ENCODE measurements around the gene CARD8. TPM values are rescaled to one million over a fixed set of nuclear protein-coding genes. Genes with fewer than 3 reads are reported as not detected.

CARD8 gene
- total and polyA plus RNA-seq, 7 experiments from 2014 or later, result 73.6 to 301 (median 165) TPM

DNA sequence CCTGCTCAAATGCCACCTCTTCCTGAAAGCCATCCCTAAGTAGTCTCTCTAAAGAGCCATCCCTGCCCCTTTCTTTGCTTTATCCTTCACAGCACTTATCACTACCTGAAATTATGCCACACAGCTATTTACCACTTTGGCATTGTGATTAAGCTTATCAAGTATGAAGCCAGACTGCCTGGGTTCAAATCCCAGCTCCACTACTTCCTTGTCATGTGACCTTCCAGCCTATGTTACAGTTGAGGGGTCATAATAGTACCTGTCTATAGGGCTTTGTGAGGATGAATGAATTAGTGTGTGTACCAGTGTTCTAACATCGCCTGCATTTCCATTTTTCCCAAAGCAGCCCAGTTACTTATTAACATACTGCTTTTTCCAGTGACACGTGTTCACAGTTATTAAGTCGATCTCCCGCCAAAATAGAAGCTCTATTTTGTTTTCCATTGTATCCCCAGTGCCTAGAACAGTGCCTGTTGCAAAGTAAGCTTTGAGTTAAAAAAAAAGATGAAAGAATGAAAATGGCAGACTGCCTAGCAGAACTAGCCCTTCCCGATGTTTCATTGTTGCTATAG, 52.4 kb downstream of the CARD8 start:
- H3K9me3 Mint-ChIP-seq, result peaks cover 0 to 1% (median 0%) of the 10 kb centered on the region in 11 donors
- peaks cover 4 to 32% (median 16%) of the 10 kb centered on the region in 7 donors for H3K4me1 Mint-ChIP-seq
- H3K27ac Mint-ChIP-seq, result peak overlapping the region in 1 of 9 donors; percentile 22
- peak overlapping the region; percentile 81 for H3K27ac ChIP-seq (ENCODE audit: low read depth, low read length)
- H3K27me3 Mint-ChIP-seq, result no peaks in the 10 kb centered on the region
- intact Hi-C loops (cut with micrococcal nuclease), result loop anchor here (1.0 to 5.0 kb wide), 3 partner anchors 33 to 119 kb away; partner anchors contain the start of genes LIG1 (in 2 of the 2) and ZSWIM9 (in 2 of the 2)
- ChIA-PET POLR2A (interaction anchor here (0.5 to 3.6 kb wide), 28 partner anchors 8 to 1308 kb away, joined by 3 to 21 read pairs (median 4); partner anchors contain the start of genes CARD8, DHDH, KDELR1 and LIG1), CTCF (interaction anchor here (0.6 to 2.8 kb wide), 10 partner anchors 9 to 1377 kb away, joined by 3 to 17 read pairs (median 4); partner anchors contain the start of gene NOSIP)
- peaks cover 8 to 19% of the 10 kb centered on the region in 2 donors for H3K4me1 ChIP-seq (ENCODE audit: control insufficient read depth in 2 of 2, insufficient read depth in 2 of 2, low read length in 2 of 2)
- ATAC-seq, result no peak
- peaks cover 0 to 10% (median 0%) of the 10 kb centered on the region in 5 donors for H3K36me3 Mint-ChIP-seq
- H3K36me3 ChIP-seq (ENCODE audit: control insufficient read depth in 2 of 3, insufficient read depth in 3 of 3, low read length in 3 of 3), result no peaks in the 10 kb centered on the region
- H3K4me3 Mint-ChIP-seq, result no peak overlapping the region
- no peak for DNase-seq
- H3K9me3 ChIP-seq (ENCODE audit: control insufficient read depth in 2 of 3, low read length in 3 of 3), result no peaks in the 10 kb centered on the region
- peak overlapping the region; percentile 73 for H3K4me3 ChIP-seq (ENCODE audit: low read length)
- no peaks in the 10 kb centered on the region for H3K27me3 ChIP-seq (ENCODE audit: control insufficient read depth in 2 of 2, insufficient read depth in 2 of 2, low read length in 2 of 2)

DNA sequence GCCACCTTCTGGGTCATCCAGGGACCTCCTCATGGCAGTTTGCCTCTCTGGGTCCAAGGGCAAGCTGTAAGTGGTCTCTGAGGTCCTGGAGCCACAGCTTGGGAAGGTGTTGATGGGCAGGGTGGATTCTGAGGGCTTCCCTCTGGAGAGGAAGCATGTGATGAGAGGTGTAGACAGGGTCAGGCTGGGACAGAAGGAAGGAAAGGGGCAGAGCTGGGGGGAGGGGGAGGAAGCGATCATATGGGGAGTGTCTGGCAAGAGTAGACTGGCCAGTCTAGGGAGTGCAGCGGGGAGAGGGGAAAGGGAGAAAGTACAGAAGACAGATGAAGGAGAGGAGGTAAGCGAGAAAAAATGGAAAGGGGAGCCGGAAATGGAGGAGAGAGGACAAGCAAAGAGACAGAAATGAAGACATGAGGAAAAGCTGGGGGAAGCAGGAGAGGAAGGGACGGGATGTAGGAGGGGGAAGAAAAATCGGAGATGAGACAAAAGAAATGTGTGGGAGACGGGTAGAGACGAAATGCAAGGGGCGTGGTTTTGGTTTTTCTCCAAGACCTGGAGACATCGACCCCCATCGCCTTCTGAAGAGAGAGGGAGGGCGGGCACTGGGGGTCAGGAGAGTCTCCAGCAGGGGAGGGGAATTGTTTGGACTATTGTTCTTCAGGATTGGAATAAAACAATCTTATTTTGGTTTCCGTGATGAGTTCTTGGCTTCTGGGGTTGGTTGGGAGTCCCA, 58.6 kb downstream of the CARD8 start:
- Mint-ChIP-seq H3K9me3 (peaks cover 0 to 1% (median 0%) of the 10 kb centered on the region in 11 donors), H3K4me3 (peak overlapping the region in 1 of 10 donors; percentile 40), H3K36me3 (peaks cover 0 to 4% (median 2%) of the 10 kb centered on the region in 5 donors), H3K27ac (peak overlapping the region in 1 of 9 donors; percentile 61), H3K4me1 (peaks cover 3 to 16% (median 8%) of the 10 kb centered on the region in 7 donors), H3K27me3 (no peaks in the 10 kb centered on the region)
- no peaks in the 10 kb centered on the region for H3K4me1 ChIP-seq (ENCODE audit: control insufficient read depth in 2 of 2, insufficient read depth in 2 of 2, low read length in 2 of 2)
- no peaks in the 10 kb centered on the region for H3K9me3 ChIP-seq (ENCODE audit: control insufficient read depth in 2 of 3, low read length in 3 of 3)
- CTCF ChIA-PET, result interaction anchor here (0.6 to 1.0 kb wide), 3 partner anchors 14 to 153 kb away, joined by 3 to 4 read pairs (median 3); no protein-coding TSS in a partner anchor
- DNase-seq, result no peak
- no peaks in the 10 kb centered on the region for H3K27me3 ChIP-seq (ENCODE audit: control insufficient read depth in 2 of 2, insufficient read depth in 2 of 2, low read length in 2 of 2)
- POLR2A ChIA-PET, result no interaction called here
- no peaks in the 10 kb centered on the region for H3K36me3 ChIP-seq (ENCODE audit: control insufficient read depth in 2 of 3, insufficient read depth in 3 of 3, low read length in 3 of 3)
- ATAC-seq, result no peak
- intact Hi-C loops (cut with micrococcal nuclease), result no loop called here
- H3K4me3 ChIP-seq (ENCODE audit: low read length), result no peak overlapping the region
- H3K27ac ChIP-seq (ENCODE audit: low read depth, low read length), result no peak overlapping the region

DNA sequence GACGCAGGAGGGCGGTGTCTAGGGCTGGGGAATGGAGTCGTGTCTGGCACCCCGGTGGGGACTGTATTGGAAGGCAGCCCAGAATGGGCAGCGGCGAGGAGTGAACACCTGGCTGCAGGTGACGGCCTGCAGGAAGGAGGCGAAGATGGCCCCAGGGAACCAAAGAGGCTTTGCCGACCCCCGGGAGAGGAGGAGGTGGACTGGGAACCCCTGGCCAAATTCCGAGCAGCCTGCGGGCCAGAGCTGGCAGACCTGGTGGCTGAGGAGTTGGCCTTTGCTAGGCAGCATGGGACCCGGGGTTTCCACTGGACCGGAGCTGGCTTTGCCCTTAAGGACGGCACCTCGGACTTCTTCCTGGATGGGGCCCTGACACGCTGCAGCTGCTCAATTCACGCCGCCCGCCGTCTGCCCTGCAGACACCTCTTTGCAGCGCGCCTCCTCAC, 59.4 kb downstream of the CARD8 start:
- Mint-ChIP-seq H3K27ac (peak overlapping the region in 1 of 9 donors; percentile 17), H3K4me1 (peaks cover 0 to 16% (median 8%) of the 10 kb centered on the region in 7 donors), H3K9me3 (peaks cover 0 to 1% (median 0%) of the 10 kb centered on the region in 11 donors), H3K4me3 (peak overlapping the region in 1 of 10 donors; percentile 40), H3K36me3 (peaks cover 0 to 7% (median 4%) of the 10 kb centered on the region in 5 donors), H3K27me3 (no peaks in the 10 kb centered on the region)
- no peaks in the 10 kb centered on the region for H3K9me3 ChIP-seq (ENCODE audit: control insufficient read depth in 2 of 3, low read length in 3 of 3)
- no peak for DNase-seq
- no peak overlapping the region for H3K4me3 ChIP-seq (ENCODE audit: low read length)
- H3K4me1 ChIP-seq (ENCODE audit: control insufficient read depth in 2 of 2, insufficient read depth in 2 of 2, low read length in 2 of 2), result no peaks in the 10 kb centered on the region
- POLR2A ChIA-PET, result interaction anchor here (1.1 kb wide), 1 partner anchor 8 kb away, joined by 3 read pairs; no protein-coding TSS in a partner anchor
- no peaks in the 10 kb centered on the region for H3K27me3 ChIP-seq (ENCODE audit: control insufficient read depth in 2 of 2, insufficient read depth in 2 of 2, low read length in 2 of 2)
- intact Hi-C loops (cut with micrococcal nuclease), result no loop called here
- no peak for ATAC-seq
- H3K27ac ChIP-seq (ENCODE audit: low read depth, low read length), result no peak overlapping the region
- CTCF ChIA-PET, result no interaction called here
- H3K36me3 ChIP-seq (ENCODE audit: control insufficient read depth in 2 of 3, insufficient read depth in 3 of 3, low read length in 3 of 3), result no peaks in the 10 kb centered on the region

DNA sequence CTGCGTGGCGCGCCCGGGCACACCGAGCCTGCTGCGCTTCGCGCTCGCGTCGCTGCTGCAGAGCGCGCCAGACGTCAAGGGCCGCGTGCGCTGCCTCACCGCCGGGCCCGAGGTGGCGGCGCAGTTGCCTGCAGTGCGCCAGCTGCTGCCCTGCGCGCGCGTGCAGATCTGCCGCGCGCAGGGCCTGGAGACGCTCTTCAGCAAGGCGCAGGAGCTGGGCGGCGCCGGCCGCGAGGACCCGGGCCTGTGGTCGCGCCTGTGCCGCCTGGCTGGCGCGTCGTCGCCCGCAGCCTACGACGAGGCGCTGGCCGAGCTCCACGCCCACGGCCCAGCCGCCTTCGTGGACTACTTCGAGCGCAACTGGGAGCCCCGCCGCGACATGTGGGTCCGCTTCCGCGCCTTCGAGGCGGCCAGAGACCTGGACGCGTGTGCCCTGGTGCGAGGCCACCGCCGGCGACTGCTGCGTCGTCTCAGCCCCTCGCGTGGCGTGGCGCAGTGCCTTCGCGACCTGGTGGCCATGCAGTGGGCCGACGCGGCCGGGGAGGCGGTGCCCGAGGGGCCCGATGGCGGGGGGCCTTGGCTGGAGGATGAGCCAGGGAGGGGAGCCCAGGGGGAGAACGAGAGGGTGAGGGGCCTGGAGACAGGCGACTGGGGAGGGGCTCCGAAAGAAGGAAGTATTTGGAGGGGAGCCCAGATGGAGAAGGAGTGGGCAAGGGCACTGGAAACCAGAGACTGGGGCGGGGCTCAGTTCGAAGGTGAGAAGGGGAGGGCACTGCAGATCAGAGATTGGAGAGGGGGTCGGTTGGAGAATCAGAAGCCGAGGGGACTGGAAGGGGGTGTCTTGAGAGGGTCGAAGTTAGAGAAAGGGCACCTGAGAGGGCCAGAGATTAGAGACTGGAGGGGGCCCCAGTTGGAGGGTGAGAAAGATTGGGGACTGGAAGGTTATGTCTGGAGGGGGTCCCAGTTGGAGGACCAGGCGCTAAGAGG, 60.6 kb downstream of the CARD8 start:
- peaks cover 0 to 18% (median 8%) of the 10 kb centered on the region in 7 donors for H3K4me1 Mint-ChIP-seq
- CTCF ChIA-PET, result interaction anchor here (0.6 to 1.5 kb wide), 3 partner anchors 9 to 229 kb away, joined by 3 to 11 read pairs (median 3); partner anchors contain the start of gene ZSWIM9
- Histone ChIP-seq H3K4me1 (ENCODE audit: control insufficient read depth in 2 of 2, insufficient read depth in 2 of 2, low read length in 2 of 2) (no peaks in the 10 kb centered on the region), H3K27ac (ENCODE audit: low read depth, low read length) (no peak overlapping the region), H3K9me3 (ENCODE audit: control insufficient read depth in 2 of 3, low read length in 3 of 3) (no peaks in the 10 kb centered on the region), H3K36me3 (ENCODE audit: control insufficient read depth in 2 of 3, insufficient read depth in 3 of 3, low read length in 3 of 3) (no peaks in the 10 kb centered on the region), H3K27me3 (ENCODE audit: control insufficient read depth in 2 of 2, insufficient read depth in 2 of 2, low read length in 2 of 2) (no peaks in the 10 kb centered on the region), H3K4me3 (ENCODE audit: low read length) (no peak overlapping the region)
- no peak overlapping the region for H3K4me3 Mint-ChIP-seq
- intact Hi-C loops (cut with micrococcal nuclease), result loop anchor here in 1 of 2 donors (1.0 kb wide), 1 partner anchor 65 kb away; no protein-coding TSS in a partner anchor
- DNase-seq, result no peak
- POLR2A ChIA-PET, result interaction anchor here (1.1 to 1.5 kb wide), 3 partner anchors 8 to 66 kb away, joined by 3 to 6 read pairs (median 3); no protein-coding TSS in a partner anchor
- peaks cover 0 to 1% (median 0%) of the 10 kb centered on the region in 11 donors for H3K9me3 Mint-ChIP-seq
- H3K36me3 Mint-ChIP-seq, result peaks cover 0 to 11% (median 8%) of the 10 kb centered on the region in 5 donors
- peak overlapping the region in 2 of 9 donors; percentile 17 to 30 for H3K27ac Mint-ChIP-seq
- no peaks in the 10 kb centered on the region for H3K27me3 Mint-ChIP-seq
- no peak for ATAC-seq

DNA sequence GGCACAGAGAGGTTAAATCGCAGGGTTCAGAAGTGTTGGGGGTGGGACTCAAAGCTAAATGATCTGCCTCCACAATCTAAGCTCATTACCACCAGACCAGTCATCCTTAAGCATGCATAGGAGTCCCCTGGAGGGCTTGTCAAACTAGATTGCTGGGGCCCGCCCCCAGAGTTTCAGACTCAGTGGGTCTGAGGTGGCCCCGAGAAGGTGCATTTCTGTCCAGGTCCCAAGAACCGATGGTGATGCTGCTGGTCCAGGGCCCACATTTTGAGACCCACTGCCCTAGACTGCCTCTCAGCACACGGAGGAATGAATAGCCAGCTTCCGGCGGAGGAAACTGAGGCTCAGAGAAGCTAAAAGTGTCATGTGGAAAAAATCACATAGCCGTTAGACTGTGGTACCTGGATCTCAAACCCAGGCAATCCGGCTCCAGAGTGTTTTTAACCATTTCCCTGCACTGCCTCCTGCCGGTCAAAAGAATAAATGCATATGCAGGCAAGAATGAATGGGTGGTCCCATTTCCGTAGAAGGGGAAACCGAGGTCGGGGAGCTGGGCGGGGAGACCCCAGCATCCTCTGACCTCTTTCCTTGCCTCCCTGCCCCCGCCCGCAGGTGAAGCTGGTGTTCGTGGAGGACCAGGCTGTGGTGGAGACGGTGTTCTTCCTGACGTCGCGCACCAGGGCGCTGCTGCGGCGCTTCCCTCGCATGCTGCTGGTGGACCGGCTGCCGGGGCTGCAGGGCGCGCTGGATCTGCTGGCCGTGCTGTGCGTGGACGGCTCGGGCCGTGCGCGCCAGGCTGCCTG, 61.5 kb downstream of the CARD8 start:
- intact Hi-C loops (cut with micrococcal nuclease), result loop anchor here in 1 of 2 donors (1.0 kb wide), 1 partner anchor 66 kb away; no protein-coding TSS in a partner anchor
- Histone ChIP-seq H3K36me3 (ENCODE audit: control insufficient read depth in 2 of 3, insufficient read depth in 3 of 3, low read length in 3 of 3) (no peaks in the 10 kb centered on the region), H3K9me3 (ENCODE audit: control insufficient read depth in 2 of 3, low read length in 3 of 3) (no peaks in the 10 kb centered on the region), H3K4me1 (ENCODE audit: control insufficient read depth in 2 of 2, insufficient read depth in 2 of 2, low read length in 2 of 2) (no peaks in the 10 kb centered on the region), H3K4me3 (ENCODE audit: low read length) (no peak overlapping the region), H3K27me3 (ENCODE audit: control insufficient read depth in 2 of 2, insufficient read depth in 2 of 2, low read length in 2 of 2) (no peaks in the 10 kb centered on the region), H3K27ac (ENCODE audit: low read depth, low read length) (no peak overlapping the region)
- H3K27me3 Mint-ChIP-seq, result no peaks in the 10 kb centered on the region
- no peaks in the 10 kb centered on the region for H3K9me3 Mint-ChIP-seq
- peak overlapping the region in 2 of 9 donors; percentile 36 to 46 for H3K27ac Mint-ChIP-seq
- H3K4me1 Mint-ChIP-seq, result peaks cover 0 to 17% (median 6%) of the 10 kb centered on the region in 7 donors
- H3K36me3 Mint-ChIP-seq, result peaks cover 0 to 11% (median 8%) of the 10 kb centered on the region in 5 donors
- ChIA-PET CTCF (interaction anchor here (0.6 to 1.5 kb wide), 5 partner anchors 10 to 228 kb away, joined by 3 to 11 read pairs (median 3); partner anchors contain the start of gene ZSWIM9), POLR2A (interaction anchor here (0.7 to 1.5 kb wide), 3 partner anchors 9 to 67 kb away, joined by 3 to 6 read pairs (median 3); no protein-coding TSS in a partner anchor)
- peak overlapping the region in 1 of 10 donors; percentile 55 for H3K4me3 Mint-ChIP-seq
- ATAC-seq, result no peak
- DNase-seq, result peak in 3 of 9 donors; percentile 9 to 17 (median 17)

All from naive thymus-derived CD4-positive, alpha-beta T cell (primary cell).